ENCODE measurements around the gene LLGL2.
"Not testable (repeated sequence)": the region's sequence is repeated elsewhere in the genome, so short reads cannot be mapped to it uniquely, and the experiment has no call there.

The LLGL2 gene

GRCh38 chr17:75568412-75569255 is 43.1 kb downstream of the LLGL2 start:
- DNase-seq (ENCODE audit: low read depth, low spot score): no peak

- no peak for DNase-seq (ENCODE audit: low read depth, low spot score)
Measured at GRCh38 chr17:75570034-75570676, 44.7 kb downstream of the LLGL2 start.

- DNase-seq (ENCODE audit: low read depth, low spot score): no peak
Measured at GRCh38 chr17:75570772-75571171, 45.3 kb downstream of the LLGL2 start.

GRCh38 chr17:75571197-75571884 is 45.8 kb downstream of the LLGL2 start:
- DNase-seq (ENCODE audit: low read depth, low spot score): no peak

GRCh38 chr17:75571885-75572215 is 46.4 kb downstream of the LLGL2 start:
- DNase-seq (ENCODE audit: low read depth, low spot score): no peak

- DNase-seq (ENCODE audit: low read depth, low spot score): no peak
Measured at GRCh38 chr17:75572713-75573539, 47.4 kb downstream of the LLGL2 start.

GRCh38 chr17:75573540-75573957 is 48.1 kb downstream of the LLGL2 start:
- DNase-seq (ENCODE audit: low read depth, low spot score): no peak

GRCh38 chr17:75573994-75574393 is 48.5 kb downstream of the LLGL2 start:
- DNase-seq (ENCODE audit: low read depth, low spot score): no peak

GRCh38 chr17:75574404-75575036 is 49.0 kb downstream of the LLGL2 start:
- DNase-seq (ENCODE audit: low read depth, low spot score): no peak

- DNase-seq (ENCODE audit: low read depth, low spot score): no peak
Measured at GRCh38 chr17:75575197-75575596, 49.7 kb downstream of the LLGL2 start.

- no peak for DNase-seq (ENCODE audit: low read depth, low spot score)
Measured at GRCh38 chr17:75575728-75576127, 50.2 kb downstream of the LLGL2 start.

GRCh38 chr17:75576661-75577060 is 51.2 kb downstream of the LLGL2 start:
- no peak for DNase-seq (ENCODE audit: low read depth, low spot score)

- DNase-seq (ENCODE audit: low read depth, low spot score): not testable (repeated sequence)
Measured at GRCh38 chr17:75581121-75581725, 55.7 kb downstream of the LLGL2 start.

- DNase-seq (ENCODE audit: low read depth, low spot score): not testable (repeated sequence)
Measured at GRCh38 chr17:75583197-75583596, 57.7 kb downstream of the LLGL2 start.

- DNase-seq (ENCODE audit: low read depth, low spot score): no peak
Measured at GRCh38 chr17:75584849-75585175, 59.3 kb downstream of the LLGL2 start.

GRCh38 chr17:75587675-75588595 is 62.4 kb downstream of the LLGL2 start, which contains the start of gene MYO15B:
Gene MYO15B, plus strand, starts transcription at chr17:75587800. Its CDS starts 258 bp downstream, at chr17:75588058.
- no peak for DNase-seq (ENCODE audit: low read depth, low spot score)

GRCh38 chr17:75588596-75589011 is 63.1 kb downstream of the LLGL2 start:
- DNase-seq (ENCODE audit: low read depth, low spot score): no peak

- DNase-seq (ENCODE audit: low read depth, low spot score): peak; percentile 17
Measured at GRCh38 chr17:75589012-75589918, 63.8 kb downstream of the LLGL2 start.

- no peak for DNase-seq (ENCODE audit: low read depth, low spot score)
Measured at GRCh38 chr17:75589919-75590303, 64.4 kb downstream of the LLGL2 start.
